Suppressor macrophage treated with lipopolysaccharide for 1 hour (primary cell): Measurements from ENCODE around the gene RGS3.
A peak's percentile ranks its signal among the peaks of the same experiment; 100 is the strongest.

ENCODE experiments used
- DNase-seq, 3 donors: peaks; one replicate each; pipeline ENCODE4 v3.0.0-alpha.2; 2020 to 2022

RGS3 gene

DNA sequence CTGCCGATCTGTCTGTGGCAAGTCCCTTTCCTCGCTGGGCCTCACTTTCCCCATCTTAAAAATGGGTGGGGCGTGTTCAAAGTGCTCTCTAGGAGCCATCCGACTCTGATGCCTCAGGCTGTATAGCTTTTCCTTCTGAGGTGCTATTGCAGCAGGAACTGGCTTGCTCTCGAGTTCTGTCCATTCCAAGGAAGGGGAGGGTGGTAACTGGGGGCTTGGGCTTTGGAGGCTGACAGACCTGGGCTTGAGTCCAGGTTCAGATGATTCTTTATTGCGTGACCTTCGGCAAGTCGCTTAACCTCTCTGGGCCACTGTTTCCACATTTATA, 139.5 kb downstream of the RGS3 start:
- no peak for DNase-seq

DNA sequence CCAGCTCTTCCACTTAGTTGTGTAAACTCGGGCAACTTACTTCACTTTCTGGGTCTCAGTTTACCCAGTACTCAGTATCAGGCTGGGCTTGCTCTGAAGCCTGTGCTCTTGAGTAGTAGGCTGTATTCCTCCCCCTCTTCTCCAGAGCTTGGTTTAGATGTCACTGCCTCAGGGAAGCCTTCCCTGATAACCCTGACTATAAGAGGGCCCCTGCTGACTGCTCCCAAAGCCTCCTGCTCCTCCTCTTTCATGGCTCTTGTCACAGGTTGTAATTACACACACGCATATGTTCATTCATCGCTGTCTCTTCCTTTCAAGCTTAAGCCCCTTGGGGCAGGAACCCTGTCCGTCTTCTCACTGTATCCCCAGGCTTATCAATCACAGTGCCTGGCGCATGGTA, 140.2 kb downstream of the RGS3 start:
- DNase-seq: no peak

DNA sequence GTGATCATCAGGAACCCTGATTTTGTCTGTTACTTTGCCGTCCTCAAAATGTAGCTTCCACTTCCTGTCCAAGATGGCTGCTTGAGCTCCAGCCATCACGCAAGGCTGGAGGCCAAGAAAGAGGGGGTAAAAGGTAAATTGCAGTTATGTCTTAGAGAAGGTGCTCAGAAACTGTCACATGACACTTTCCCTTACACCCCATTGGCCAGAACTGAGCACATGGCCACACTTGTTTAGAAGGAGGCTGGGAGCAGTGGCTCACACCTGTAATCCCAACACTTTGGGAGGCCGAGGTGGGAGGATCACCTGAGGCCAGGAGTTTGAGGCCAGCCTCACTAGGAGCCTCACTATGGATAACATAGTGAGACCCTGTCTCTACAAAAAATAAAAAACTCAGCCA, 140.9 kb downstream of the RGS3 start:
- DNase-seq: no peak

DNA sequence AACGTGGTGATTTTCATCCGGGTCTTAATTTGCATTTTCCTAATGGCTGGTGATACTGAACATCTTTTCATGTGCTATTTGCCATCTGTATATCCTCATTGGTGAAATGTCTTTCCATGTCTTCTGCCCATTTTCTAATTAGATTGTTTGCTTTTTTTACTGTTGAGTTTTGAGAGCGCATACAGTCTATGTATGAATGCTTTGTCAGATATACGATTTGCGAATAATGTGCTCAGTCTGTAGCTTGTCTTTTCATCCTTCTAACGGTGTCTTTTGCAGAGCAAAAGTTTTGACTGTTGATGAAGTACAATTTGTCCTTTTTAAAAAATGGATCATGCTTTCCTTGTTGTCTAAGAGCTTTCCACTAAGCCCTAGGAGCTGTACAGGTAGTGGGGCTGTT, 143.0 kb downstream of the RGS3 start:
- DNase-seq: no peak

DNA sequence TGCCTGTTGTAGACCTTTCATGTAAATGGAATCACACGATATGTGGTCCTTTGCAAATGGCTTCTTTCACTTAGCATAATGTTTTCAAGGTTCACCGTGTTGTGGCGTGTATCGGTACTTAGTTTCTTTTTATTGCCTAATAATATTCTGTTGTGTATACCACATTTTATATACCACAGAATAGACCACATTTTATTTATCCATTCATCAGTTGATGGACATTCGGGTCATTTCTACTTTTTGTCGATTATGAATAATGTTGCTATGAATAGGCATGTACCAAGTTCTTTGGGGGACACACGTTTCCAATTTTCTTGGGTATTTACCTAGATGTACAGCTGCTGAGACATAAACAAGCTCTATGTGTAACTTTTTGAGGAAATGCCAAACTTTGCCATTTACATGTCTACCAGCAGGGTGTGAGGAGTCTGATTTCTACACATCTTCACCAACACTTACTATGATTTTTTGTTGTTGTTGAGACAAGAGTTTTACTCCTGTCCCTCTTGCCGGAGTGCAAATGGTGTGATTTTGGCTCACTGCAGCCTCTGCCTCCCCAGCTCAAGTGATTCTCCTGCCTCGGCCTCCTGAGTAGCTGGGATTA, 144.7 kb downstream of the RGS3 start:
- no peak for DNase-seq

DNA sequence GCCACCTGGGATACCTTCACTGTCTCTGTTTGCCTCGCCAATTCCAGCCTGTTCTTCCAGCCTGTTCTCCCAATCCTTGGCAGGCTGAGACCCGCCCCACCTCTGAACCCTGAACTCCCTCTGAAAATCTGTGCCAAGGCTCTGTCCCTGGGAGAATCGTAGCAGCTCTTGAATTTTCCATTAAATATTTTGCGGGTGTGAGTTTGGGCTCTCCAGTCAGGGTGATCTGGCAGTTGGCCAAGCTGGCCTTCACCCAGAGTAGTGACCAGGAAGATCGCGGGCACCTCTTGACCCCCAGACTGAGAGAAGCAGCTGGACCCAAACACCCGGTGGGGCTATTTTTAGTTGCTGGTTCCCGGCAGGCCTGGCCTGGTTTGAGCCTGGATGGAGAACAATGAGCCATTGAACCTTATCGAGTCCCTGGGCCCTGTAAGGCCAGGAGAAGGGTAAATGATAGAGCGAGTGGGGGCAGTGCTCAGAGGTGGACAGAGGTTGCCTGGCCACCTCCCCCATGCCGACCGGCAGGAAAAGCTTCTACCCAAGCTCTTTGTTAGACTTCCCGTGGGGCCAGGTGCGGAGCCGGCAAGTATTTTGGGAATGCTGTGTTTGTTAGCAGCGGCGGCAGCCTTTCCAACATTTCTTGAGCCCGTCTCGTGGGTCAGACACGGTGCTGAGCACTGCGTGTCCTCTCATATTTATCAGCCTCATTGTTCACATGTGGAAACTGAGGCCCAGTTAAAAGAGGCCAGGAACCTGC, 146.2 kb downstream of the RGS3 start:
- DNase-seq: no peak

DNA sequence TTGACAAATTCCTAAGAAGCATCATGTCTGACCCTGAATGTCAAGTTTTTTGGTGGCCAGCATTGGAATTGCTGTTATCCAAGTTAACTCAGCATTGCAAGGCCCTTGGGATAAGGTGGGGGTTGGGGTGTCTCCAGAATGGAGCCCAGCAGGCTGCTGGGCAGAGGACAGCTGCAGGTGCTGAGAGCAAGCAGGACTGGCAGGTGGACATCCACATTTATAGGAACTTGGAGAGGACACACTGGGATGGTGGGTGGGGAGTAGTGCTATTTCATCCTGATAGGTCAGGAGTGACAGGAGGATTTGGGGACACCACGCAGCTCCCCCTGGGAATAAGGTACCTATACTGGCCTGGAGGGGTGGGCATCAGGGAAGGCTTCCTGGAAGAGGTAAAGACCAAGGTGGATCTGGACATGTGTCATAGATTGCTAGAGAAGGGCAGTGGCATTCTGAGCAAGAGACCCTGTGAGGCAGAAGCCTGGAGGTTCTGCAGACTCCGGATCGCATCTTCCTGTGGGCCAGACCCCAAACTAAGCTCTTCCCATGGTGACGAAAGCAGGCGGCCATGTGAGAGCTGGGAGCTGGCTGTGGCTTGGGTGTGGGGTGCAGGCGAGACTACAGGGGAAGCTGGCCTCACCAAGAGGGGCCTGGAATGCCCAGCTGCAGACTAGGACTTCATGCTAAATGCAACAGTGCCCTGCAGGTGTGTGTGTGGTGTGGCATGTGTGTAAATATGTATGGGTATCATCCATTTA, 148.1 kb downstream of the RGS3 start:
- no peak for DNase-seq

DNA sequence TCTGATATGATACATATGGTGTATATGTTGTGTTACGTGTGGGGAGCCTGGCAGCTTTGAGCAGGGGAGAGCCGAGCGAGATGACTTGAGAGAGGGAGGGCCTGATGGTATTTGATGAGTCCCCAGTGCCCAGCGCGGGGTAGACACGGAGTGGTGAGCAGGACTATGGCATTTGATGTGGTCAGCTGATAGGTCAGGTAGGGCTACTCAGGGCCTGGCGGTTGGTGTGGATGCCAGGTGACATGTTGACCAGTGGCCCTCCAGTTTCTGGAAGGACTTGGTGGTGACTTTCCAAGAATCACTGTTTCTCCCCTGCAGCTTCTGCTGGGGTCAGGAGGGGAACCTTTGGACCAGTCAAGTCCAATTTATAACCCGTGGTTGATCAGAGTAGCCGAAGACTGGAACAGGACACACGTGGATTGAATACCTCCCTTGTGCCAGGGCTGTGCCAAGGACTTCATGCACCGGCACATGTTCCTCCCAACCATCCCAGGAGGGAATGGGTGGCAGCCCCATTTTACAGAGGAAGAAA, 148.8 kb downstream of the RGS3 start:
- DNase-seq: no peak

- DNase-seq: no peak
These were observed 149.3 kb downstream of the RGS3 start for GRCh38 chr9:113612828-113613227.

DNA sequence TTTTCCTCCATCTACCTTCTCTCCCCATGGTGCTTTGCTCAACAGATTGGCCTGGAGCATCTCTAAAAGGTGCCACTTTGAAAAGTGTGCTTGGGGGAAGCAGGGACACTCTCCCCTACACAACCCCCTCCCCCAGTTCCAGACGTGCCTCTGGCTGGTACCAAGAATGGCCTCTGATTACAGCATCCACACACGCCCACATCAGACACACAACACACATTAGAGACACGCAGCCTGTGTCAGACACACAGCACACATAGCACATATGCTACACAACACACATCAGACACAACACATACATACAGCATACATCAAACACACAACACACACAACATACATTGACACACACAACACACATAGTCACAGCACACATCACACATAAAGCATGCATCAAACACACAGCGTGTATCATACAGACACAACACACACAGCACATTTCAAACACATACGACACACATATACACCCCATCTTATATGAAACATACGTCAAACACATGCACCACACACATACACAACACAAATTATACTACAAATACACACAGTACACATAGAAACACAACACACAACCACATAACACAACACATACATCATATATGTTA, 150.4 kb downstream of the RGS3 start:
- no peak for DNase-seq

DNA sequence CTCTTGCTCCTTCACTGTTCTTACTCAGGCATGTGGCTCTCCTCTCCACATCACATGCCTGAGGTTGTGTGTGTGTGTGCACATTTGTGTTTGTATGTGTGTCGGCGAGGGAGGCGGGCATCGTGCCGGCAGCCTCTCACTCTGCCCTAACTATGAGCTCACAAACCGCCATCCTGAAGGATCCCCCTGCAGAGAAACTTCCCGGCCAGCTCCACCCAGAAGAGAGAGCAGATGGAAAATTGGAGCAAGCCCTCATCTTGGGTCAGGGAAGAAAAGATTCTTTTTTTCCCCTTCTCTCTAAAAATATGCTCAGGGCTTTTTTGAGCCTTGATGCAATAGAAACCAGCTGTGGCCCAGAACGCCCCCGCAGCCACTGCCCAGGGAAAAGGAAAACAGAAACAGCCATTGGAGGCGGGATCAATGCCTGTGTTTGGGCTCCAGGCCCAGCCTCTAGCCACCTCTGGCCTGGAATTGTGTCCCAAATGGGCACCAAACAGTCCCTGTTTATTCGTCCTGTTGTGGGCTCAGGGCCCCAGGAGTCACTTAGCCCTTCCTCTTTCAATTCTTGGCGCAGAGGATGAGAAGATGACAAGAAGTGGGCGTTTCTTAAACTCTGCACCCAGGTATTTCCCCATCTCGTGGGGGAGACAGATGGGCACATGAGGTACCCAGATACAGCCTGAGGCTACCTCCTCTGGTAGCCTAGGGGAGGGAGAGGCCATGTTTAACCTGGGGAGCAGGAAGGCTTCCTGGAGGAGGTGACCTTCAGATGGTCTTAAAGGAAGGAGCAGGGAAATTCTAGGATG, 151.5 kb downstream of the RGS3 start:
- peak; percentile 83 to 91 (median 86) for DNase-seq

DNA sequence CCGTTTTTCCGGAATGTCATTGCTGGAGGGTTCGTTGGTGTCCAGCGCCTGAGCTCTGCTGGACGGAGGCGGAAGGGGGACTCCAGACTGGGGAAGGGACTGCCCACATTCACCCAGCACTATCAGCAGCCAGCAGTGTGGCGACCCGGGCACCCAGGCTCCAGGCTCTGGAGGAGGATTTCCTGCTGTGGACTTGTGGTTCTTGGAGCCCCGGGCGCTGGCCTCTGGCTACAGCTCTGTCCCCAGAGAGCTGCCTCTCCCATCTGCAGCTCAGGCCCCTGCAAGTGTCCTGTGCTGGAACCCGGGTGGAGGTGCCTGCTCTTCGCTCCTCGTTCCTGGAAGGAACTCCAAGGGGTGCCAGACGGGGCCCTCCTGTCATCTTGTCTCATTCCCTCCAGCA, 152.6 kb downstream of the RGS3 start:
- peak in 1 of 3 donors; percentile 15 for DNase-seq

DNA sequence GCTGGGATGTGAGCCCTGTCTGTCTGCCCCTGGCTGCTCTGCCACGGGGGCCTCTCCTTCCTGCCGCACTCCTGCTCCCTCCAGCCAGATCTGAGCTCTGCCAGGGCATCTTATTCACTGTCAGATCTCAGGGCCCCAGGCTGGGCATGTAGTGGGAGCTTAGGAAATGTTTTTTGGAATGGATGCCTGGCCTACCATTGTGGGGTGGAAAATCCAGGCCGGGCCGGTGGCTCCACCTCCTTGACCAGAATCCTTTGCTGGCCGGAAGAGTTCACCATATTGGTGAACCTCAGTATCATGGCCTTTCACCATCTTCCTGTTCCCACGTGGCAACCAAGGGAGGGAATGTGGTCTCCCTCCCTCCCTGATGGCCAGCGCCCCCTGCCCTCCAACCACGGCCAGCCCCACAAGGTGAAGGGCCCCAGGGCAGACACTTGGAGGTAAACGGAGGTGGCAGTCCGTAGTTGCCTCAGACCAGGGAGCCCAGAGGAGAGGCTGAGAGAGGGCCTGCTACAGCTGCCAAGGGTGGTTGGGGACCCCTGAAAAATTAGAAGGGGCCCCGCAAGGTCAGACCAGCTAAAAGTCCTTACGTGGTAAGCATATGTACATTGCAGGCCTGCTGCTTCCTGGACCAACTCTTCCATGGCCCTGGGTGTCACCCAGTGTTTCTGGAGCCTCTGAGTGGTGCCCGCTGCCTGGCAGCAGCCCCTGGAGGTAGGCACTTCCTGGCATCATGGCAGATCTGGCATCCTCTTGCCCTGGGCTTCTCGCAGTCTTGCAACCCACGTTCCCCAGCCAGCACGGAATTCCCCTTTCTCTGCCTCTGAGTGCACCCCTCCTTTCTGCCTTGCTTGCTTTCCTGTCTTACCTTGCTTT, 153.3 kb downstream of the RGS3 start:
- DNase-seq: peak in 1 of 3 donors; percentile 26

GRCh38 chr9:113617550-113617949, 154.0 kb downstream of the RGS3 start:
- DNase-seq: no peak

GRCh38 chr9:113618836-113619490, 155.4 kb downstream of the RGS3 start:
- no peak for DNase-seq

DNA sequence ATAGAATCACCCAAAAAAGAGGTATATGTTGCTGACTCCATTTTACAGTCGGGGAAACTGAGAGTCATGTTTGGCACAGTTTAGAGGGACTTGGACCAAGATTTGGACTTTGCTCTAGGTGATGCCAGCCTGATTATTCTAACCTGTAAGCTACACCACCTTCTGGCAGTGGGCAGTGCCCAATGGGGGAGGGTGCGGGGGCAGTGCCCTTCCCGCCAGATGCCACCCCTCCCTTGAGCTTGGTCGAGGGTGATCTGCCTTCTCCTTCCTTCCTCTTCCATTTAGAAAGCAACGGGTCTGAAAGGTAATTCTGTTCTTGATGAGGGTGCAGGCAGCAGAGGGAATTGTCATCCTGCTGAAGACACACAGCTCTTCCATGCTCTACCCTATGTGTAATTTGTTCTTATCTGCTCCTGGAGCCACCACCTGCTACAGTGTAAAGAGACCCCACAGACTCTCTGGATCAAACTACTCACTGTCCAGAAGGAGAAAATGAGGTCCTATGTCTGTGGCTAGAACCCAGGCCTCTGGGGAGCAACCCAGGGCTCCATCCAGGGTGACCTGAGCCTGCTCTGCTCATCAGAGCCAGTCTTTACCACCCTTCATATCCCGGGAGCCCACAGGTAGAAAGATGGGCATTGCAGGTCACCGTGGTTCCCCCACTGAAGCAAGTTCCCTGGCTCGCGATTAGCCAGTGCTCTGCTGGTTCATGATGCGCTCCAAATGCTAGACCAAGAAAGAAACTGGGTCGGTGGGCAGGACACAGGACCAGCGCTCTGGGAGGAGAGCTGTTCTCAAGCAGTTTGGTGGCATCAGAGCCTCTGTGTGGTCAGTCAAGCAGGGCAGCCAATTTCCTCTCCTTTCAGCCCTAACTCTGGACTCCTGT, 156.2 kb downstream of the RGS3 start:
- DNase-seq: no peak

GRCh38 chr9:113620377-113621161, 157.0 kb downstream of the RGS3 start:
- no peak for DNase-seq

GRCh38 chr9:113621309-113621791, 157.8 kb downstream of the RGS3 start:
- DNase-seq: no peak

DNA sequence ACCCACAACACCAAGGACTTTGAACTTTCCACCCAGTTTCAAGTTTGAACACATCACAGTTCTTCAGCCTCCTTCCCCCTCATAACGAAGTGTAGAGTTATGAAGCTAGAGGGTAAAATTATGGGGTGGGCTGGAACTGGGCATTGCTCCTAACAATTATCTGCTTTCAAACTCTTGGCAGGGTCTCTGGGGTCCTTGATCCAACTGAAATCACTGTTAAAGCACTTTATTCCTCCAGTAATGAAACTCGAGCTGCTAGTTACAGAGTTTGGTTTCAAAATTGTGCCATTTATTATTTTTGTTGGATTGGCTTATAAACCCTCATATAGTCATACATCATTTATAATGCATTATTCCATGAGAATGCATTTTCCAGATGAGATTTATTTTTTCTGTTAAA, 158.5 kb downstream of the RGS3 start:
- DNase-seq: no peak
